ENCODE measurements around the gene SRPRB. TPM values are rescaled to one million over a fixed set of nuclear protein-coding genes. Genes with fewer than 3 reads are reported as not detected.

The SRPRB gene
- total and polyA plus RNA-seq, 2 experiments from 2014 or later: 25.6 to 36.0 TPM

DNA sequence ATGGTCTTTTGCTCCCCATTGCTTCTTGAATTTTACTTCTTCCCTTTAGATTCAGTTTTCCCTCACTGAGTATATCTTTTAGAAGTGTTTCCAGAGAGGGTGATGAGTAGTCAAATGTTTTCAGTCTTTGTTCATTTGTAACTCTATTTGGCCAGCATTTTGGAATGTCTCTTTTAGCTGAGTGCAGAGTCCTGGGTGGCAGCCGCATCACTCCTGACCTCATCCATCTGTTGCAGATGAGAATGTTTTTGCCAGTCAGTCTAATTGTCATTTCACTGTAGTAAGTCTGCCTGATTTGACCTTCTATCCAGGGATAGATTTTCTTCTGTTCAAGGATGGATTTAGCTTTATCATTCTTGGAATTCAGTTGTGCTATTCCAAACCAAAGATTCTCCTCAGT is 7.3 kb downstream of the SRPRB start:
- Histone ChIP-seq H3K79me2 (replicated peaks; ENCODE audit: insufficient read depth) (0 out of 2 replicates have a peak, but pooled peaks cover under 1% of the 10 kb centered on the region), H3K36me3 (ENCODE audit: insufficient read depth) (peaks cover 32% of the 10 kb centered on the region), H3K9me2 (ENCODE audit: insufficient read depth) (no peaks in the 10 kb centered on the region), H4K20me1 (replicated peaks; ENCODE audit: insufficient read depth) (0 out of 2 replicates have a peak, but pooled peaks cover 2% of the 10 kb centered on the region), H3K4me3 (no peak overlapping the region), H3K4me2 (no peak overlapping the region), H2AFZ (no peak overlapping the region), H3K4me1 (ENCODE audit: insufficient read depth) (no peaks in the 10 kb centered on the region), H3K27me3 (ENCODE audit: insufficient read depth) (no peaks in the 10 kb centered on the region), H3K27ac (ENCODE audit: low read depth) (no peak overlapping the region), H3F3A (replicated peaks; ENCODE audit: low read depth) (peaks cover 5% of the 10 kb centered on the region)
- TF ChIP-seq, protein P1, sequence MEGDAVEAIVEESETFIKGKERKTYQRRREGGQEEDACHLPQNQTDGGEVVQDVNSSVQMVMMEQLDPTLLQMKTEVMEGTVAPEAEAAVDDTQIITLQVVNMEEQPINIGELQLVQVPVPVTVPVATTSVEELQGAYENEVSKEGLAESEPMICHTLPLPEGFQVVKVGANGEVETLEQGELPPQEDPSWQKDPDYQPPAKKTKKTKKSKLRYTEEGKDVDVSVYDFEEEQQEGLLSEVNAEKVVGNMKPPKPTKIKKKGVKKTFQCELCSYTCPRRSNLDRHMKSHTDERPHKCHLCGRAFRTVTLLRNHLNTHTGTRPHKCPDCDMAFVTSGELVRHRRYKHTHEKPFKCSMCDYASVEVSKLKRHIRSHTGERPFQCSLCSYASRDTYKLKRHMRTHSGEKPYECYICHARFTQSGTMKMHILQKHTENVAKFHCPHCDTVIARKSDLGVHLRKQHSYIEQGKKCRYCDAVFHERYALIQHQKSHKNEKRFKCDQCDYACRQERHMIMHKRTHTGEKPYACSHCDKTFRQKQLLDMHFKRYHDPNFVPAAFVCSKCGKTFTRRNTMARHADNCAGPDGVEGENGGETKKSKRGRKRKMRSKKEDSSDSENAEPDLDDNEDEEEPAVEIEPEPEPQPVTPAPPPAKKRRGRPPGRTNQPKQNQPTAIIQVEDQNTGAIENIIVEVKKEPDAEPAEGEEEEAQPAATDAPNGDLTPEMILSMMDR (conservative IDR thresholded peaks at IDR 0.05; ENCODE audit: low read depth in 2 of 2): no peak
- TF ChIP-seq CREB1 (CRISPR knock-in tag; IDR thresholded peaks at IDR 0.05; ENCODE audit: low read depth) (no peak), JUNB (IDR thresholded peaks at IDR 0.05; ENCODE audit: unreplicated experiment) (no peak), POLR2AphosphoS5 (IDR thresholded peaks at IDR 0.05; ENCODE audit: low read depth) (no peak), EZH2phosphoT487 (IDR thresholded peaks at IDR 0.05; ENCODE audit: unreplicated experiment) (no peak), REST (IDR thresholded peaks at IDR 0.05; ENCODE audit: unreplicated experiment) (no peak), EZH2 (IDR thresholded peaks at IDR 0.05; ENCODE audit: low read depth, unreplicated experiment) (no peak), ZNF114 (CRISPR knock-in tag; IDR thresholded peaks at IDR 0.05) (no peak)
- TF ChIP-seq, protein P2, sequence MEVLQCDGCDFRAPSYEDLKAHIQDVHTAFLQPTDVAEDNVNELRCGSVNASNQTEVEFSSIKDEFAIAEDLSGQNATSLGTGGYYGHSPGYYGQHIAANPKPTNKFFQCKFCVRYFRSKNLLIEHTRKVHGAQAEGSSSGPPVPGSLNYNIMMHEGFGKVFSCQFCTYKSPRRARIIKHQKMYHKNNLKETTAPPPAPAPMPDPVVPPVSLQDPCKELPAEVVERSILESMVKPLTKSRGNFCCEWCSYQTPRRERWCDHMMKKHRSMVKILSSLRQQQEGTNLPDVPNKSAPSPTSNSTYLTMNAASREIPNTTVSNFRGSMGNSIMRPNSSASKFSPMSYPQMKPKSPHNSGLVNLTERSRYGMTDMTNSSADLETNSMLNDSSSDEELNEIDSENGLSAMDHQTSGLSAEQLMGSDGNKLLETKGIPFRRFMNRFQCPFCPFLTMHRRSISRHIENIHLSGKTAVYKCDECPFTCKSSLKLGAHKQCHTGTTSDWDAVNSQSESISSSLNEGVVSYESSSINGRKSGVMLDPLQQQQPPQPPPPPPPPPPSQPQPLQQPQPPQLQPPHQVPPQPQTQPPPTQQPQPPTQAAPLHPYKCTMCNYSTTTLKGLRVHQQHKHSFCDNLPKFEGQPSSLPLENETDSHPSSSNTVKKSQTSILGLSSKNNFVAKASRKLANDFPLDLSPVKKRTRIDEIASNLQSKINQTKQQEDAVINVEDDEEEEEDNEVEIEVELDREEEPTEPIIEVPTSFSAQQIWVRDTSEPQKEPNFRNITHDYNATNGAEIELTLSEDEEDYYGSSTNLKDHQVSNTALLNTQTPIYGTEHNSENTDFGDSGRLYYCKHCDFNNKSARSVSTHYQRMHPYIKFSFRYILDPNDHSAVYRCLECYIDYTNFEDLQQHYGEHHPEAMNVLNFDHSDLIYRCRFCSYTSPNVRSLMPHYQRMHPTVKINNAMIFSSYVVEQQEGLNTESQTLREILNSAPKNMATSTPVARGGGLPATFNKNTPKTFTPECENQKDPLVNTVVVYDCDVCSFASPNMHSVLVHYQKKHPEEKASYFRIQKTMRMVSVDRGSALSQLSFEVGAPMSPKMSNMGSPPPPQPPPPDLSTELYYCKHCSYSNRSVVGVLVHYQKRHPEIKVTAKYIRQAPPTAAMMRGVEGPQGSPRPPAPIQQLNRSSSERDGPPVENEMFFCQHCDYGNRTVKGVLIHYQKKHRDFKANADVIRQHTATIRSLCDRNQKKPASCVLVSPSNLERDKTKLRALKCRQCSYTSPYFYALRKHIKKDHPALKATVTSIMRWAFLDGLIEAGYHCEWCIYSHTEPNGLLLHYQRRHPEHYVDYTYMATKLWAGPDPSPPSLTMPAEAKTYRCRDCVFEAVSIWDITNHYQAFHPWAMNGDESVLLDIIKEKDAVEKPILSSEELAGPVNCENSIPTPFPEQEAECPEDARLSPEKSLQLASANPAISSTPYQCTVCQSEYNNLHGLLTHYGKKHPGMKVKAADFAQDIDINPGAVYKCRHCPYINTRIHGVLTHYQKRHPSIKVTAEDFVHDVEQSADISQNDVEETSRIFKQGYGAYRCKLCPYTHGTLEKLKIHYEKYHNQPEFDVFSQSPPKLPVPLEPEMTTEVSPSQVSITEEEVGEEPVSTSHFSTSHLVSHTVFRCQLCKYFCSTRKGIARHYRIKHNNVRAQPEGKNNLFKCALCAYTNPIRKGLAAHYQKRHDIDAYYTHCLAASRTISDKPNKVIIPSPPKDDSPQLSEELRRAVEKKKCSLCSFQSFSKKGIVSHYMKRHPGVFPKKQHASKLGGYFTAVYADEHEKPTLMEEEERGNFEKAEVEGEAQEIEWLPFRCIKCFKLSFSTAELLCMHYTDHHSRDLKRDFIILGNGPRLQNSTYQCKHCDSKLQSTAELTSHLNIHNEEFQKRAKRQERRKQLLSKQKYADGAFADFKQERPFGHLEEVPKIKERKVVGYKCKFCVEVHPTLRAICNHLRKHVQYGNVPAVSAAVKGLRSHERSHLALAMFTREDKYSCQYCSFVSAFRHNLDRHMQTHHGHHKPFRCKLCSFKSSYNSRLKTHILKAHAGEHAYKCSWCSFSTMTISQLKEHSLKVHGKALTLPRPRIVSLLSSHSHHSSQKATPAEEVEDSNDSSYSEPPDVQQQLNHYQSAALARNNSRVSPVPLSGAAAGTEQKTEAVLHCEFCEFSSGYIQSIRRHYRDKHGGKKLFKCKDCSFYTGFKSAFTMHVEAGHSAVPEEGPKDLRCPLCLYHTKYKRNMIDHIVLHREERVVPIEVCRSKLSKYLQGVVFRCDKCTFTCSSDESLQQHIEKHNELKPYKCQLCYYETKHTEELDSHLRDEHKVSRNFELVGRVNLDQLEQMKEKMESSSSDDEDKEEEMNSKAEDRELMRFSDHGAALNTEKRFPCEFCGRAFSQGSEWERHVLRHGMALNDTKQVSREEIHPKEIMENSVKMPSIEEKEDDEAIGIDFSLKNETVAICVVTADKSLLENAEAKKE (CRISPR knock-in tag; IDR thresholded peaks at IDR 0.05): no peak
- DNase-seq (ENCODE audit: low spot score): no peak
- no peaks in the 10 kb centered on the region for H3K4me1 Mint-ChIP-seq
- no peak overlapping the region for H3K27ac Mint-ChIP-seq
- no peaks in the 10 kb centered on the region for H3K27me3 Mint-ChIP-seq (ENCODE audit: insufficient read depth, low read depth, poor library complexity)
- H3K9me3 Mint-ChIP-seq: no peaks in the 10 kb centered on the region
- peaks cover 55% of the 10 kb centered on the region for H3K36me3 Mint-ChIP-seq (ENCODE audit: low read depth)
- H3K4me3 Mint-ChIP-seq: no peak overlapping the region
- no peak for ATAC-seq
